HG02678 (cell line): ENCODE data around the gene RAB6A.

Experiments
- ATAC-seq: cut with Tn5 transposase; IDR thresholded peaks from one replicate; pipeline ENCODE4 v1.9.1; 2021; ENCODE audit warnings: mild to moderate bottlenecking, moderate library complexity; ENCODE audit not compliant: unreplicated experiment

RAB6A gene

GRCh38 chr11:73635721-73636120 lies 125.2 kb downstream of the RAB6A start:
- ATAC-seq = no peak

GRCh38 chr11:73633999-73634398 lies 126.9 kb downstream of the RAB6A start:
- ATAC-seq = no peak

GRCh38 chr11:73632996-73633395 lies 127.9 kb downstream of the RAB6A start:
- ATAC-seq = no peak

- ATAC-seq = no peak
These were observed 131.0 kb downstream of the RAB6A start for GRCh38 chr11:73629907-73630306.

- no peak for ATAC-seq
These were observed 135.1 kb downstream of the RAB6A start for GRCh38 chr11:73625696-73626318.
